ENCODE measurements around the gene WDR76. TPM values are rescaled to one million over a fixed set of nuclear protein-coding genes. Genes with fewer than 3 reads are reported as not detected.

WDR76 gene
- total and polyA plus RNA-seq, 2 donors from 2014 or later: 0.73 to 4.8 TPM

DNA sequence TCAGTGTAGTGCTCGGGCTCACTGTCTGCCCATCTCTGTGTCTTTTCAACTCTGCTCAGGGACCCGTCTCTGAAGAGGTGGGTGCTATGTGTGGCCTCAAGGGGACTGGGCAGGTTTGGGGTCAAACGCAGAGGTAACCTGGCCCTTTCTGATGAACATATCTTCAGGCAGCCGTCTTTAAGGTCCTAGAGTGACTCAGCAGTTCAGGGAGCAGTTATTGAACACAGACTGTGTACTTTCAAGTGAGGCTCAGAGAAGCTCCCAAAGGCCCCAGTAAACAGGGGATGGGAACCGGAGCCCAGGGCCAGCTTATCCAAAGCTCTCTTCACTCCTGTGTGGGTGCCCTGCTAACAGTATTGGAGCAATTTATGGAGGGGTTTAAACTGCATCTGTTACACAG lies 73.1 kb downstream of the WDR76 start:
- intact Hi-C loops (cut with DNase I): no loop called here
- Histone ChIP-seq H3K4me3 (ENCODE audit: low read length in 3 of 3) (no peak overlapping the region), H3K36me3 (ENCODE audit: control insufficient read depth in 2 of 3, insufficient read depth in 3 of 3, low read length in 3 of 3) (no peaks in the 10 kb centered on the region), H3K27me3 (ENCODE audit: control insufficient read depth, insufficient read depth, low read length) (no peaks in the 10 kb centered on the region), H3K9ac (ENCODE audit: low read length in 3 of 3) (no peak overlapping the region), H3K4me1 (ENCODE audit: control insufficient read depth in 2 of 3, insufficient read depth in 2 of 3, low read depth in 1 of 3, low read length in 3 of 3) (no peaks in the 10 kb centered on the region), H3K9me3 (ENCODE audit: control insufficient read depth in 2 of 3, insufficient read depth in 1 of 3, low read length in 3 of 3) (no peaks in the 10 kb centered on the region), H3K27ac (ENCODE audit: low read depth in 2 of 2, low read length in 2 of 2) (no peak overlapping the region)
- TF ChIP-seq, protein P1, sequence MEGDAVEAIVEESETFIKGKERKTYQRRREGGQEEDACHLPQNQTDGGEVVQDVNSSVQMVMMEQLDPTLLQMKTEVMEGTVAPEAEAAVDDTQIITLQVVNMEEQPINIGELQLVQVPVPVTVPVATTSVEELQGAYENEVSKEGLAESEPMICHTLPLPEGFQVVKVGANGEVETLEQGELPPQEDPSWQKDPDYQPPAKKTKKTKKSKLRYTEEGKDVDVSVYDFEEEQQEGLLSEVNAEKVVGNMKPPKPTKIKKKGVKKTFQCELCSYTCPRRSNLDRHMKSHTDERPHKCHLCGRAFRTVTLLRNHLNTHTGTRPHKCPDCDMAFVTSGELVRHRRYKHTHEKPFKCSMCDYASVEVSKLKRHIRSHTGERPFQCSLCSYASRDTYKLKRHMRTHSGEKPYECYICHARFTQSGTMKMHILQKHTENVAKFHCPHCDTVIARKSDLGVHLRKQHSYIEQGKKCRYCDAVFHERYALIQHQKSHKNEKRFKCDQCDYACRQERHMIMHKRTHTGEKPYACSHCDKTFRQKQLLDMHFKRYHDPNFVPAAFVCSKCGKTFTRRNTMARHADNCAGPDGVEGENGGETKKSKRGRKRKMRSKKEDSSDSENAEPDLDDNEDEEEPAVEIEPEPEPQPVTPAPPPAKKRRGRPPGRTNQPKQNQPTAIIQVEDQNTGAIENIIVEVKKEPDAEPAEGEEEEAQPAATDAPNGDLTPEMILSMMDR (IDR thresholded peaks at IDR 0.05; ENCODE audit: borderline replicate concordance, extremely low read depth, insufficient read depth): no peak
- FAIRE-seq (no peak), DNase-seq (no peak)

DNA sequence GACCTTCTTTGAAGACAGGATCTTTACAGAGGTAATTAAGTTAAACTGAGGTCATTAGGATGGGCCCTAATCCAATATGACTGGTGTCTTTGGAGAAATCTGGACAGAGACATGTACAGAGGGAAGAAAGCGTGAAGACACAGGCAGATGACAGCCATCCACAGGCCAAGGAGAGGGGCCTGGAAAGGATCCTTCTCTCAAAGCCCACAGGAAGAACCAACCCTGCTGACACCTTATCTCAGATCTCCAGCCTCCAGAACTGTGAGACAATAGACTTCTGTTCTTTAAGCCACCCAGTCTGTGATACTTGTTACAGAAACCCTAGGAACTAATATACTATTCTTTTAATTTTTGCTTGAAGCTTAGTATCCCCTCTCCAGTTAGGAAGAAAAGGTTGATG lies 74.2 kb downstream of the WDR76 start:
- Histone ChIP-seq H3K27me3 (ENCODE audit: control insufficient read depth, insufficient read depth, low read length) (no peaks in the 10 kb centered on the region), H3K4me1 (ENCODE audit: control insufficient read depth in 2 of 3, insufficient read depth in 2 of 3, low read depth in 1 of 3, low read length in 3 of 3) (no peaks in the 10 kb centered on the region), H3K9me3 (ENCODE audit: control insufficient read depth in 2 of 3, insufficient read depth in 1 of 3, low read length in 3 of 3) (no peaks in the 10 kb centered on the region), H3K9ac (ENCODE audit: low read length in 3 of 3) (no peak overlapping the region), H3K27ac (ENCODE audit: low read depth in 2 of 2, low read length in 2 of 2) (no peak overlapping the region), H3K36me3 (ENCODE audit: control insufficient read depth in 2 of 3, insufficient read depth in 3 of 3, low read length in 3 of 3) (no peaks in the 10 kb centered on the region), H3K4me3 (ENCODE audit: low read length in 3 of 3) (no peak overlapping the region)
- no peak for FAIRE-seq
- intact Hi-C loops (cut with DNase I): no loop called here
- TF ChIP-seq, protein P1 (IDR thresholded peaks at IDR 0.05; ENCODE audit: borderline replicate concordance, extremely low read depth, insufficient read depth): no peak
- DNase-seq: no peak

DNA sequence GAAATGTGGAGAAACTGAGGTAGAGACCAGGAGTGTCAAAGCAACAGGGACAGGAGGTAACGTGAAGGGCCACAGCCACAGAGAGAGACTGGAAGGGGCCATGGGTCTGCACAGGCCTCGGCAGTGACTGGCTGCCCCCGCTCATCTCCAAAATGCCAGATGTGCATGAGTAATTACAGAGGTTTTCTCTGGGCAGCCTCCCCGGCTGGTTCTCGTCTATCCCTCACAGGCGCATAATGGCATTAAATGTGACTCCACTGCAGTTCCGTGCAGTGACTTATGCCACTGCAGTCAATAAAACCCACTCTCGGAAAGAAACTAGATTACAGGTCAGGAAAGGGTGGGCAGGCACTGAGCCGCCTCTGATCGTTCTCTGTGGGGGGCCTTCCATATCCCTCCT lies 74.7 kb downstream of the WDR76 start:
- intact Hi-C loops (cut with DNase I): no loop called here

More for the DNA sequence above, 74.7 kb downstream of the WDR76 start:
- Histone ChIP-seq H3K9ac (ENCODE audit: low read length in 3 of 3) (no peak overlapping the region), H3K27me3 (ENCODE audit: control insufficient read depth, insufficient read depth, low read length) (no peaks in the 10 kb centered on the region), H3K4me1 (ENCODE audit: control insufficient read depth in 2 of 3, insufficient read depth in 2 of 3, low read depth in 1 of 3, low read length in 3 of 3) (no peaks in the 10 kb centered on the region), H3K36me3 (ENCODE audit: control insufficient read depth in 2 of 3, insufficient read depth in 3 of 3, low read length in 3 of 3) (no peaks in the 10 kb centered on the region), H3K4me3 (ENCODE audit: low read length in 3 of 3) (no peak overlapping the region), H3K27ac (ENCODE audit: low read depth in 2 of 2, low read length in 2 of 2) (no peak overlapping the region), H3K9me3 (ENCODE audit: control insufficient read depth in 2 of 3, insufficient read depth in 1 of 3, low read length in 3 of 3) (no peaks in the 10 kb centered on the region)
- peak in 4 of 5 donors; percentile 36 to 56 (median 53) for DNase-seq
- TF ChIP-seq, protein P1 (IDR thresholded peaks at IDR 0.05; ENCODE audit: borderline replicate concordance, extremely low read depth, insufficient read depth): no peak
- no peak for FAIRE-seq
